Osteoblast (primary cell): ENCODE data around the gene SLFN5. TPM values are rescaled to one million over a fixed set of nuclear protein-coding genes. Genes with fewer than 3 reads are reported as not detected.

Source experiments
- DNase-seq: peaks from one replicate; pipeline ENCODE4 v3.0.0; 2011; ENCODE audit warnings: low spot score, mixed read lengths; ENCODE audit not compliant: insufficient read length; ENCODE audit errors: missing footprints
- H2AFZ ChIP-seq: 2 replicates; pipeline ENCODE4 v1.6.0; 2011; ENCODE audit warnings: mild to moderate bottlenecking, low read length
- H3K27ac ChIP-seq: 2 replicates; pipeline ENCODE4 v1.5.1; 2011; ENCODE audit warnings: mild to moderate bottlenecking, low read depth, low read length, moderate library complexity
- H3K27me3 ChIP-seq: 2 replicates; pipeline ENCODE4 v1.6.0; 2012; ENCODE audit warnings: mild to moderate bottlenecking, control low read depth, inconsistent platforms, low read length, moderate library complexity; ENCODE audit not compliant: insufficient read depth
- H3K36me3 ChIP-seq: 2 replicates; pipeline ENCODE4 v1.5.1; 2011; ENCODE audit warnings: mild to moderate bottlenecking, low read length, control low read depth, moderate library complexity; ENCODE audit not compliant: insufficient read depth
- H3K4me1 ChIP-seq: 2 replicates; pipeline ENCODE4 v1.5.1; 2011; ENCODE audit warnings: mild to moderate bottlenecking, low read length, control low read depth, moderate library complexity; ENCODE audit not compliant: insufficient read depth
- H3K4me2 ChIP-seq: 2 replicates; pipeline ENCODE4 v1.6.0; 2011; ENCODE audit warnings: mild to moderate bottlenecking, low read length; ENCODE audit not compliant: insufficient read depth
- H3K4me3 ChIP-seq: fragments of 200-600 bp; sonication (generic); 3 replicates; pipeline ENCODE4 v1.5.1; 2012; ENCODE audit warnings: mild to moderate bottlenecking, low read length, inconsistent platforms; ENCODE audit not compliant: insufficient read depth
- H3K79me2 ChIP-seq: 2 replicates; pipeline ENCODE4 v1.6.0; 2012; ENCODE audit warnings: mild to moderate bottlenecking, low read length, control low read depth, inconsistent platforms; ENCODE audit not compliant: insufficient read depth
- H3K9me3 ChIP-seq: 2 replicates; pipeline ENCODE4 v1.5.1; 2011; ENCODE audit warnings: low read depth, low read length, control low read depth
- H4K20me1 ChIP-seq: 2 replicates; pipeline ENCODE4 v1.6.0; 2012; ENCODE audit warnings: mild to moderate bottlenecking, low read length, control low read depth; ENCODE audit not compliant: insufficient read depth
- CTCF ChIP-seq: IDR thresholded peaks from 2 replicates; pipeline ENCODE4 v1.5.1; 2011; ENCODE audit warnings: mild to moderate bottlenecking, low read depth, low read length, moderate library complexity; ENCODE audit errors: extremely low read depth
- total RNA-seq: library from RNA; depleted of rRNA; stranded (reverse); fragments of >200 nt; gene quantifications from 2 replicates; pipeline ENCODE4 v1.2.3, GENCODE V29; 2012

SLFN5 gene
- total RNA-seq, 1 donor, result 211 TPM

- Histone ChIP-seq H3K79me2 (peaks cover 52% of the 10 kb centered on the region), H2AFZ (peak overlapping the region; percentile 62)
These were observed 1.7 kb downstream of the SLFN5 start for GRCh38 chr17:35244341-35245195.

DNA sequence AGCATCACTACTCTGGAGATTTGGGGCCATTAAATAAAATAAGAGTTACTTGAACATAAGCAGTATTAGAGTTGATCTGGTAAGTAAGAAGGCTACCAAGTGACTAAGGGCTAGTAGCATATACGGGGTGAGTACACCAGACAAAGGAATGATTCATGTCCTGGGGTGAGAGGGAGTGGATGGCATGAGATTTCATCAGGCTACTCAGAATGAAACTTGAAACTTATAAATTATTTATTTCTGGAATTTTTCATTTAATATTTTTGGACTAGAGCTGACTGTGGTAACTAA is 2.3 kb downstream of the SLFN5 start:
- H3K4me3 ChIP-seq, result peak overlapping the region; percentile 91
- peaks cover 58% of the 10 kb centered on the region for H3K79me2 ChIP-seq
- H3K27ac ChIP-seq, result peak overlapping the region; percentile 90
- no peak overlapping the region for H2AFZ ChIP-seq
- DNase-seq, result peak; percentile 97
- H3K27me3 ChIP-seq, result no peaks in the 10 kb centered on the region
- H3K4me1 ChIP-seq, result peaks cover 25% of the 10 kb centered on the region
- no peaks in the 10 kb centered on the region for H3K9me3 ChIP-seq
- peak overlapping the region; percentile 93 for H3K4me2 ChIP-seq
- peaks cover 39% of the 10 kb centered on the region for H4K20me1 ChIP-seq
- TF ChIP-seq CTCF, result no peak
- peaks cover 22% of the 10 kb centered on the region for H3K36me3 ChIP-seq

More at GRCh38 chr17:35244341-35245195, 1.7 kb downstream of the SLFN5 start:
- peak; percentile 55 for DNase-seq
- no peak for TF ChIP-seq CTCF
- H3K27ac ChIP-seq, result peak overlapping the region; percentile 90
- peaks cover 35% of the 10 kb centered on the region for H4K20me1 ChIP-seq
- H3K4me2 ChIP-seq, result peak overlapping the region; percentile 93
- H3K36me3 ChIP-seq, result peaks cover 22% of the 10 kb centered on the region
- peaks cover 25% of the 10 kb centered on the region for H3K4me1 ChIP-seq
- H3K4me3 ChIP-seq, result peak overlapping the region; percentile 91
- H3K9me3 ChIP-seq, result no peaks in the 10 kb centered on the region
- no peaks in the 10 kb centered on the region for H3K27me3 ChIP-seq

GRCh38 chr17:35252651-35253050 is 9.8 kb downstream of the SLFN5 start:
- no peaks in the 10 kb centered on the region for H3K9me3 ChIP-seq
- H2AFZ ChIP-seq, result no peak overlapping the region
- H4K20me1 ChIP-seq, result peaks cover 44% of the 10 kb centered on the region
- H3K36me3 ChIP-seq, result peaks cover 13% of the 10 kb centered on the region
- no peak overlapping the region for H3K27ac ChIP-seq
- H3K79me2 ChIP-seq, result peaks cover 74% of the 10 kb centered on the region
- no peak overlapping the region for H3K4me3 ChIP-seq
- H3K4me2 ChIP-seq, result no peak overlapping the region
- no peak for TF ChIP-seq CTCF
- peaks cover 28% of the 10 kb centered on the region for H3K4me1 ChIP-seq
- DNase-seq, result peak; percentile 52
- H3K27me3 ChIP-seq, result no peaks in the 10 kb centered on the region

GRCh38 chr17:35254107-35254773 is 11.4 kb downstream of the SLFN5 start:
- peak; percentile 81 for DNase-seq
- peaks cover 74% of the 10 kb centered on the region for H3K79me2 ChIP-seq
- H3K4me3 ChIP-seq, result no peak overlapping the region
- no peak overlapping the region for H2AFZ ChIP-seq
- H3K4me1 ChIP-seq, result peaks cover 28% of the 10 kb centered on the region
- H3K27ac ChIP-seq, result peak overlapping the region; percentile 45
- peaks cover 9% of the 10 kb centered on the region for H3K36me3 ChIP-seq
- no peaks in the 10 kb centered on the region for H3K9me3 ChIP-seq
- no peaks in the 10 kb centered on the region for H3K27me3 ChIP-seq
- peaks cover 46% of the 10 kb centered on the region for H4K20me1 ChIP-seq
- TF ChIP-seq CTCF, result no peak
- peak overlapping the region; percentile 60 for H3K4me2 ChIP-seq
